ENCODE data around the gene TMBIM1.
"Not testable (repeated sequence)": the region's sequence is repeated elsewhere in the genome, so short reads cannot be mapped to it uniquely, and the experiment has no call there.

DNA sequence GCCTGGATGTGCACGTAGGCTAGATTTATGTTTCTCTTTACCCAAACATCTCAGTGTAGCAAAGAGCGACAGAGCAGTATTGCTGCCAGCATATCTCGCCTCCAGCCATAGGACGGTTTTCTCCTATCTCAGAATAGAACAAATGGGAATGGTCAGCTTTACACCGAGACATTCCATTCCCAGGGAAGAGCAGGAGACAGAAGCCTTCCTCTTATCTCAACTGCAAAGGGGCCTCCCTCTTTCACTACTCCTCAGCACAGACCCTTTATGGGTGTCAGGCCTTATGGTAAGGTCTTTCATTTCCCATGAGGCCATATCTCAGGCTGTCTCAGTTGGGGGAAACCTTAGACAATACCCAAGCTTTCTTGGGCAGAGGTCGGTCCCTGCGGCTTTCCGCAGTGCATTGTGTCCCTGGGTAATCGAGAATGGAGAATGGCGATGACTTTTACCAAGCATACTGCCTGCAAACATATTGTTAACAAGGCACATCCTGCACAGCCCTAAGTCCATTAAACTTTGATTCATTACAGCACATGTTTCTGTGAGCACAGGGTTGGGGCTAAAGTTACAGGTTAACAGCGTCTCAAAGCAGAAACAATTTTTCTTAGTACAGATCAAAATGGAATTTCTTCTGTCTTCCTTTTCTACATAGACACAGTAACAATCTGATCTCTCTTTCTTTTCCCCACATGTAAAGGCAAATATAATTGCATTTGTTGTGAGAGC, 19.4 kb upstream of the TMBIM1 start:
- TF ChIP-seq, protein P1, sequence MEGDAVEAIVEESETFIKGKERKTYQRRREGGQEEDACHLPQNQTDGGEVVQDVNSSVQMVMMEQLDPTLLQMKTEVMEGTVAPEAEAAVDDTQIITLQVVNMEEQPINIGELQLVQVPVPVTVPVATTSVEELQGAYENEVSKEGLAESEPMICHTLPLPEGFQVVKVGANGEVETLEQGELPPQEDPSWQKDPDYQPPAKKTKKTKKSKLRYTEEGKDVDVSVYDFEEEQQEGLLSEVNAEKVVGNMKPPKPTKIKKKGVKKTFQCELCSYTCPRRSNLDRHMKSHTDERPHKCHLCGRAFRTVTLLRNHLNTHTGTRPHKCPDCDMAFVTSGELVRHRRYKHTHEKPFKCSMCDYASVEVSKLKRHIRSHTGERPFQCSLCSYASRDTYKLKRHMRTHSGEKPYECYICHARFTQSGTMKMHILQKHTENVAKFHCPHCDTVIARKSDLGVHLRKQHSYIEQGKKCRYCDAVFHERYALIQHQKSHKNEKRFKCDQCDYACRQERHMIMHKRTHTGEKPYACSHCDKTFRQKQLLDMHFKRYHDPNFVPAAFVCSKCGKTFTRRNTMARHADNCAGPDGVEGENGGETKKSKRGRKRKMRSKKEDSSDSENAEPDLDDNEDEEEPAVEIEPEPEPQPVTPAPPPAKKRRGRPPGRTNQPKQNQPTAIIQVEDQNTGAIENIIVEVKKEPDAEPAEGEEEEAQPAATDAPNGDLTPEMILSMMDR (IDR thresholded peaks at IDR 0.05), result not testable (repeated sequence)
- TF ChIP-seq POLR2A (IDR thresholded peaks at IDR 0.05), result not testable (repeated sequence)
